ENCODE results near the gene WBP2.

- TF ChIP-seq ZNF768 (tag by site-specific recombination; IDR thresholded peaks at IDR 0.05) (no peak), CTCF (tag by site-specific recombination; IDR thresholded peaks at IDR 0.05) (no peak)
Observed at GRCh38 chr17:75822800-75823166, 32.4 kb downstream of the WBP2 start.

Data from HEK293 (cell line).